Smooth muscle cell (in vitro differentiated cells): ENCODE results near the gene COLQ. TPM values are rescaled to one million over a fixed set of nuclear protein-coding genes. Genes with fewer than 3 reads are reported as not detected.

Source experiments
- DNase-seq: peaks from one replicate; lab custom pipeline; 2025; ENCODE audit not compliant: unreplicated experiment; lab: John Stamatoyannopoulos, UW
- H2AFZ ChIP-seq: fragments of 200-600 bp; sonication (generic); 2 replicates; pipeline ENCODE4 v1.6.0; 2016; ENCODE audit warnings: antibody characterized with exemption, low read depth, mild to moderate bottlenecking
- H3F3A ChIP-seq: fragments of 200-600 bp; sonication (generic); 2 replicates; pipeline ENCODE4 v1.6.0; 2017; ENCODE audit warnings: antibody characterized with exemption, low read depth
- H3K27ac ChIP-seq: fragments of 200-600 bp; sonication (generic); 2 replicates; pipeline ENCODE4 v1.5.1; 2016; ENCODE audit warnings: low read depth, mild to moderate bottlenecking
- H3K27me3 ChIP-seq: fragments of 200-600 bp; sonication (generic); 2 replicates; pipeline ENCODE4 v1.6.1; 2016; ENCODE audit warnings: low read depth, mild to moderate bottlenecking
- H3K36me3 ChIP-seq: fragments of 200-600 bp; sonication (generic); 2 replicates; pipeline ENCODE4 v1.5.1; 2016; ENCODE audit warnings: low read depth
- H3K4me1 ChIP-seq: fragments of 200-600 bp; sonication (generic); 2 replicates; pipeline ENCODE4 v1.5.1; 2016; ENCODE audit warnings: low read depth
- H3K4me2 ChIP-seq: fragments of 200-600 bp; sonication (generic); 2 replicates; pipeline ENCODE4 v1.6.0; 2016; ENCODE audit warnings: mild to moderate bottlenecking
- H3K4me3 ChIP-seq: fragments of 200-600 bp; sonication (generic); 2 replicates; pipeline ENCODE4 v1.5.1; 2016; ENCODE audit warnings: mild to moderate bottlenecking
- H3K79me2 ChIP-seq: fragments of 200-600 bp; sonication (generic); 2 replicates; pipeline ENCODE4 v1.6.0; 2016; ENCODE audit warnings: low read depth, mild to moderate bottlenecking
- H3K9ac ChIP-seq: fragments of 200-600 bp; sonication (generic); 2 replicates; pipeline ENCODE4 v1.6.0; 2016; ENCODE audit warnings: low read depth
- H3K9me3 ChIP-seq: fragments of 200-600 bp; sonication (generic); replicated peaks from 2 replicates; pipeline ENCODE4 v1.5.1; 2016; ENCODE audit warnings: low read depth
- H4K20me1 ChIP-seq: fragments of 200-600 bp; sonication (generic); 2 replicates; pipeline ENCODE4 v1.6.0; 2016; ENCODE audit warnings: low read depth
- CTCF ChIP-seq: fragments of 200-600 bp; sonication (generic); IDR thresholded peaks from 2 replicates; pipeline ENCODE4 v1.5.1; 2017; ENCODE audit warnings: borderline replicate concordance, mild to moderate bottlenecking, antibody characterized with exemption; ENCODE audit not compliant: insufficient read depth, poor library complexity, severe bottlenecking
- WGBS: methylation state at CpG from one replicate; pipeline ENCODE4 v1.1.7; 2016; ENCODE audit warnings: low lambda C conversion rate; 5-methylcytosine and 5-hydroxymethylcytosine counted together
- polyA plus RNA-seq: library from polyadenylated mRNA; unstranded; fragments of >200 nt; fragmentation: Nextera tagmentation; extraction: Ambion mirVana; gene quantifications from 2 replicates; pipeline ENCODE4 v1.2.1, GENCODE V29; 2016
- total RNA-seq: library from RNA; depleted of rRNA; stranded (reverse); fragments of >200 nt; gene quantifications from 2 replicates; pipeline ENCODE4 v1.2.3, GENCODE V29; 2014

COLQ gene
- total and polyA plus RNA-seq, 2 experiments from 2014 or later = 0.69 to 1.8 TPM

GRCh38 chr3:15497964-15498363 lies 23.5 kb downstream of the COLQ start:
- Histone ChIP-seq H3K79me2 (no peaks in the 10 kb centered on the region), H3K4me3 (no peak overlapping the region), H4K20me1 (no peaks in the 10 kb centered on the region), H3K4me1 (no peaks in the 10 kb centered on the region), H3F3A (no peaks in the 10 kb centered on the region), H3K4me2 (no peak overlapping the region), H2AFZ (no peak overlapping the region), H3K9ac (no peak overlapping the region), H3K36me3 (no peaks in the 10 kb centered on the region), H3K27ac (no peak overlapping the region), H3K9me3 (no peaks in the 10 kb centered on the region), H3K27me3 (no peaks in the 10 kb centered on the region)
- DNase-seq = no peak
- 95% methylated on average over 4 of the region's 4 CpGs for WGBS
- TF ChIP-seq CTCF = no peak

GRCh38 chr3:15496341-15496664 lies 25.2 kb downstream of the COLQ start:
- WGBS = 87% methylated on average over 8 of the region's 8 CpGs
- H3K27me3 ChIP-seq = no peaks in the 10 kb centered on the region

GRCh38 chr3:15495461-15496340 lies 25.8 kb downstream of the COLQ start:
- H3K9me3 ChIP-seq = no peaks in the 10 kb centered on the region
- 78% methylated on average over 9 of the region's 9 CpGs for WGBS
- no peak overlapping the region for H2AFZ ChIP-seq
- no peaks in the 10 kb centered on the region for H3F3A ChIP-seq
- no peaks in the 10 kb centered on the region for H3K4me1 ChIP-seq
- no peak overlapping the region for H3K27ac ChIP-seq
- TF ChIP-seq CTCF = no peak
- H3K79me2 ChIP-seq = no peaks in the 10 kb centered on the region
- no peaks in the 10 kb centered on the region for H4K20me1 ChIP-seq
- DNase-seq = no peak
- no peaks in the 10 kb centered on the region for H3K27me3 ChIP-seq
- H3K4me2 ChIP-seq = no peak overlapping the region
- H3K4me3 ChIP-seq = no peak overlapping the region
- no peak overlapping the region for H3K9ac ChIP-seq
- H3K36me3 ChIP-seq = no peaks in the 10 kb centered on the region

More at GRCh38 chr3:15496341-15496664, 25.2 kb downstream of the COLQ start:
- no peak for DNase-seq
- TF ChIP-seq CTCF = no peak
- no peak overlapping the region for H3K27ac ChIP-seq
- no peaks in the 10 kb centered on the region for H3K9me3 ChIP-seq
- no peak overlapping the region for H3K4me2 ChIP-seq
- no peaks in the 10 kb centered on the region for H3F3A ChIP-seq
- no peaks in the 10 kb centered on the region for H3K79me2 ChIP-seq
- H3K4me1 ChIP-seq = no peaks in the 10 kb centered on the region
- H2AFZ ChIP-seq = no peak overlapping the region
- no peak overlapping the region for H3K4me3 ChIP-seq
- H4K20me1 ChIP-seq = no peaks in the 10 kb centered on the region
- no peaks in the 10 kb centered on the region for H3K36me3 ChIP-seq
- H3K9ac ChIP-seq = no peak overlapping the region

- no peak for TF ChIP-seq CTCF
- Histone ChIP-seq H2AFZ (no peak overlapping the region), H3K79me2 (no peaks in the 10 kb centered on the region), H3K4me3 (no peak overlapping the region), H3K4me2 (no peak overlapping the region), H3F3A (no peaks in the 10 kb centered on the region), H3K27me3 (no peaks in the 10 kb centered on the region), H3K4me1 (no peaks in the 10 kb centered on the region), H3K9me3 (no peaks in the 10 kb centered on the region), H3K36me3 (no peaks in the 10 kb centered on the region), H3K9ac (no peak overlapping the region), H4K20me1 (no peaks in the 10 kb centered on the region), H3K27ac (no peak overlapping the region)
- 88% methylated on average over 5 of the region's 5 CpGs for WGBS
- DNase-seq = no peak
Measured at GRCh38 chr3:15493436-15493835, 28.1 kb downstream of the COLQ start.
